NCI-H2171 (cell line): ENCODE results near the gene HARS1.
"Not testable (repeated sequence)": the region's sequence is repeated elsewhere in the genome, so short reads cannot be mapped to it uniquely, and the experiment has no call there.

Source experiments
- DNase-seq: peaks from one replicate; lab custom pipeline; 2025; lab: John Stamatoyannopoulos, UW

The HARS1 gene

GRCh38 chr5:140674629-140675028, 16.5 kb downstream of the HARS1 start:
- no peak for DNase-seq

GRCh38 chr5:140674211-140674610, 17.0 kb downstream of the HARS1 start:
- no peak for DNase-seq

- DNase-seq, result no peak
These were observed 17.8 kb downstream of the HARS1 start, which contains the start of gene DND1 for GRCh38 chr5:140673187-140673976. TSS of gene DND1 (minus strand) at chr5:140673576. CDS start at chr5:140673542, 34 bp downstream.

- no peak for DNase-seq
These were observed 18.5 kb downstream of the HARS1 start for GRCh38 chr5:140672455-140673186.

- no peak for DNase-seq
These were observed 19.6 kb downstream of the HARS1 start for GRCh38 chr5:140671472-140672125.

- not testable (repeated sequence) for DNase-seq
These were observed 20.1 kb downstream of the HARS1 start for GRCh38 chr5:140671035-140671434.

- DNase-seq, result peak; percentile 74
These were observed 26.6 kb downstream of the HARS1 start, which contains the start of gene WDR55 for GRCh38 chr5:140664359-140665119. TSS of gene WDR55 (plus strand) at chr5:140664904. CDS start at chr5:140664913, 9 bp downstream.

GRCh38 chr5:140664030-140664358, 27.2 kb downstream of the HARS1 start:
- DNase-seq, result no peak

- not testable (repeated sequence) for DNase-seq
These were observed 30.8 kb downstream of the HARS1 start for GRCh38 chr5:140660371-140660770.

GRCh38 chr5:140658870-140659269, 32.3 kb downstream of the HARS1 start:
- no peak for DNase-seq

GRCh38 chr5:140647042-140647419, 44.1 kb downstream of the HARS1 start:
- no peak for DNase-seq

- DNase-seq, result no peak
These were observed 48.5 kb downstream of the HARS1 start for GRCh38 chr5:140642718-140643117.

- no peak for DNase-seq
These were observed 49.5 kb downstream of the HARS1 start for GRCh38 chr5:140641716-140642115.

- peak; percentile 82 for DNase-seq
These were observed 51.8 kb downstream of the HARS1 start, which contains the start of gene TMCO6 for GRCh38 chr5:140639148-140639981. TSS of gene TMCO6 (plus strand) at chr5:140639451. CDS start at chr5:140639528, 77 bp downstream.

GRCh38 chr5:140638898-140639147, 52.3 kb downstream of the HARS1 start:
- DNase-seq, result not testable (repeated sequence)

GRCh38 chr5:140637371-140638100, 53.6 kb downstream of the HARS1 start:
- DNase-seq, result no peak

- DNase-seq, result no peak
These were observed 55.6 kb downstream of the HARS1 start for GRCh38 chr5:140635291-140636257.

- DNase-seq, result no peak
These were observed 57.1 kb downstream of the HARS1 start for GRCh38 chr5:140634103-140634502.

- no peak for DNase-seq
These were observed 57.7 kb downstream of the HARS1 start for GRCh38 chr5:140633501-140633900.
